Measurements from ENCODE around the gene IDH3B.
"Not testable (repeated sequence)": the region's sequence is repeated elsewhere in the genome, so short reads cannot be mapped to it uniquely, and the experiment has no call there.

Gene IDH3B

GRCh38 chr20:2698912-2699311 lies 34.9 kb upstream of the IDH3B start:
- in situ Hi-C loops (cut with HindIII; ENCODE audit: low sequenced_read_pairs) = no loop called here
- no peak for DNase-seq (ENCODE audit: low read depth, low spot score)
- H3K4me3 ChIP-seq (ENCODE audit: low read depth, low read length) = no peak overlapping the region
- no peak for TF ChIP-seq CTCF (IDR thresholded peaks at IDR 0.05; ENCODE audit: low read depth, low read length)

GRCh38 chr20:2698186-2698817 lies 34.3 kb upstream of the IDH3B start:
- in situ Hi-C loops (cut with HindIII; ENCODE audit: low sequenced_read_pairs) = no loop called here
- H3K4me3 ChIP-seq (ENCODE audit: low read depth, low read length) = no peak overlapping the region
- no peak for TF ChIP-seq CTCF (IDR thresholded peaks at IDR 0.05; ENCODE audit: low read depth, low read length)
- no peak for DNase-seq (ENCODE audit: low read depth, low spot score)

- in situ Hi-C loops (cut with HindIII; ENCODE audit: low sequenced_read_pairs) = no loop called here
- no peak for TF ChIP-seq CTCF (IDR thresholded peaks at IDR 0.05; ENCODE audit: low read depth, low read length)
- no peak for DNase-seq (ENCODE audit: low read depth, low spot score)
- no peak overlapping the region for H3K4me3 ChIP-seq (ENCODE audit: low read depth, low read length)
Observed at GRCh38 chr20:2697768-2698167, 33.8 kb upstream of the IDH3B start.

- no peak for TF ChIP-seq CTCF (IDR thresholded peaks at IDR 0.05; ENCODE audit: low read depth, low read length)
- in situ Hi-C loops (cut with HindIII; ENCODE audit: low sequenced_read_pairs) = no loop called here
- DNase-seq (ENCODE audit: low read depth, low spot score) = no peak
Observed at GRCh38 chr20:2696646-2697045, 32.6 kb upstream of the IDH3B start.

GRCh38 chr20:2695984-2696525 lies 32.0 kb upstream of the IDH3B start:
- in situ Hi-C loops (cut with HindIII; ENCODE audit: low sequenced_read_pairs); DNase-seq (ENCODE audit: low read depth, low spot score); H3K4me3 ChIP-seq (ENCODE audit: low read depth, low read length): not testable (repeated sequence)

More at GRCh38 chr20:2696646-2697045, 32.6 kb upstream of the IDH3B start:
- H3K4me3 ChIP-seq (ENCODE audit: low read depth, low read length) = no peak overlapping the region

- TF ChIP-seq CTCF (IDR thresholded peaks at IDR 0.05; ENCODE audit: low read depth, low read length) = no peak
- DNase-seq (ENCODE audit: low read depth, low spot score) = no peak
- no peak overlapping the region for H3K4me3 ChIP-seq (ENCODE audit: low read depth, low read length)
- in situ Hi-C loops (cut with HindIII; ENCODE audit: low sequenced_read_pairs) = no loop called here
Observed at GRCh38 chr20:2695206-2695983, 31.4 kb upstream of the IDH3B start.

GRCh38 chr20:2694519-2694918 lies 30.5 kb upstream of the IDH3B start:
- DNase-seq (ENCODE audit: low read depth, low spot score) = no peak
- H3K4me3 ChIP-seq (ENCODE audit: low read depth, low read length) = no peak overlapping the region
- in situ Hi-C loops (cut with HindIII; ENCODE audit: low sequenced_read_pairs) = no loop called here
- no peak for TF ChIP-seq CTCF (IDR thresholded peaks at IDR 0.05; ENCODE audit: low read depth, low read length)
